Endothelial cell of umbilical vein (primary cell): Measurements from ENCODE around the gene KHDRBS1. TPM values are rescaled to one million over a fixed set of nuclear protein-coding genes. Genes with fewer than 3 reads are reported as not detected.

Experiments
- BruUV-seq: library from RNA; stranded (reverse); fragments of 400-500 nt; replicated peaks from 2 replicates; lab custom pipeline; 2021; lab: Mats Ljungman, UMichigan
- CTCF ChIA-PET: fragments of 300-600, 350-600 bp; sonication (Branson Sonifier 250); formaldehyde crosslinking; loops from one replicate; lab custom pipeline; 2021; ENCODE audit warnings: antibody characterized with exemption, inconsistent platforms; lab: Charles Lee
- POLR2A ChIA-PET: fragments of 300-600, 350-600 bp; sonication (Branson Sonifier 250); formaldehyde crosslinking; loops from one replicate; lab custom pipeline; 2021; ENCODE audit warnings: antibody characterized with exemption, inconsistent platforms; lab: Charles Lee
- DNase-seq: peaks from one replicate; pipeline ENCODE4 v3.0.0-alpha.2; 2011; ENCODE audit warnings: low read depth, low spot score
- FAIRE-seq: peaks from 2 replicates; lab custom pipeline; 2011; peaks lifted over from hg19 to GRCh38; lab: Jason Lieb, UNC
- H2AFZ ChIP-seq: 2 replicates; pipeline ENCODE4 v1.6.0; 2012; ENCODE audit warnings: low read depth, low read length, control low read depth, inconsistent platforms
- H3K27ac ChIP-seq: 2 replicates; pipeline ENCODE4 v1.5.1; 2011; ENCODE audit warnings: low read depth, mild to moderate bottlenecking, control low read depth, low read length, moderate library complexity; ENCODE audit not compliant: insufficient read depth
- H3K27me3 ChIP-seq, 2 experiments: 2 replicates each; pipeline versions ENCODE4 v1.6.0 to v1.6.1; 2011; ENCODE audit warnings: low read length in 2 of 2, mixed read lengths in 1 of 2; ENCODE audit not compliant: control insufficient read depth in 2 of 2, insufficient read depth in 2 of 2
- H3K36me3 ChIP-seq, 2 experiments: 2 replicates in 1 of 2; 3 replicates in 1 of 2; pipeline ENCODE4 v1.5.1; 2011; ENCODE audit warnings: low read length in 2 of 2, mild to moderate bottlenecking in 1 of 2, moderate library complexity in 1 of 2; ENCODE audit not compliant: control insufficient read depth in 2 of 2, insufficient read depth in 2 of 2; ENCODE audit errors: extremely low read depth in 1 of 2
- H3K4me1 ChIP-seq: 3 replicates; pipeline ENCODE4 v1.5.1; 2011; ENCODE audit warnings: mild to moderate bottlenecking, low read length; ENCODE audit not compliant: control insufficient read depth, insufficient read depth; ENCODE audit errors: extremely low read depth
- H3K4me2 ChIP-seq: 2 replicates; pipeline ENCODE4 v1.6.1; 2011; ENCODE audit warnings: low read length, control low read depth, mixed read lengths; ENCODE audit not compliant: insufficient read depth
- H3K4me3 ChIP-seq, 3 experiments: fragments of 200-600 bp in 1 of 3; sonication (generic), shearing (Covaris generic) in 1 of 3; replicated peaks in 1 of 3; 2 replicates each; pipeline ENCODE4 v1.5.1; 2011 to 2016; ENCODE audit warnings: control low read depth in 3 of 3, low read length in 3 of 3, mild to moderate bottlenecking in 2 of 3, inconsistent platforms in 1 of 3, low read depth in 1 of 3, moderate library complexity in 1 of 3; ENCODE audit not compliant: insufficient read depth in 1 of 3
- H3K79me2 ChIP-seq: 2 replicates; pipeline ENCODE4 v1.6.0; 2012; ENCODE audit warnings: low read length, inconsistent platforms; ENCODE audit not compliant: control insufficient read depth, insufficient read depth
- H3K9ac ChIP-seq: replicated peaks from 2 replicates; pipeline ENCODE3; 2011; ENCODE audit warnings: low read length, control low read depth; ENCODE audit not compliant: insufficient read depth; ENCODE audit errors: extremely low read depth
- H3K9me1 ChIP-seq: replicated peaks from 3 replicates; pipeline ENCODE4 v1.6.0; 2011; ENCODE audit warnings: mild to moderate bottlenecking, low read length; ENCODE audit not compliant: control insufficient read depth, insufficient read depth; ENCODE audit errors: extremely low read depth
- H3K9me3 ChIP-seq: replicated peaks from 2 replicates; pipeline ENCODE4 v1.5.1; 2012; ENCODE audit warnings: low read length, inconsistent platforms; ENCODE audit not compliant: control insufficient read depth, insufficient read depth
- H4K20me1 ChIP-seq: replicated peaks from 2 replicates; pipeline ENCODE3; 2011; ENCODE audit warnings: mild to moderate bottlenecking, low read length; ENCODE audit not compliant: control insufficient read depth, insufficient read depth; ENCODE audit errors: extremely low read depth
- EZH2 ChIP-seq: IDR thresholded peaks from 2 replicates; pipeline ENCODE4 v1.6.1; 2012; ENCODE audit warnings: borderline replicate concordance, low read depth, mild to moderate bottlenecking, moderate library complexity, low read length, inconsistent platforms; ENCODE audit not compliant: severe bottlenecking
- FOS ChIP-seq: IDR thresholded peaks from 2 replicates; pipeline ENCODE4 v1.6.1; 2011; ENCODE audit warnings: mild to moderate bottlenecking, low read length, moderate library complexity, borderline replicate concordance; ENCODE audit not compliant: insufficient read depth
- GATA2 ChIP-seq: IDR thresholded peaks from 2 replicates; pipeline ENCODE4 v1.7.0; 2011; ENCODE audit warnings: low read depth, mild to moderate bottlenecking, moderate library complexity, mixed read lengths, low read length; ENCODE audit not compliant: insufficient read length, insufficient read depth
- JUN ChIP-seq: IDR thresholded peaks from 2 replicates; pipeline ENCODE4 v1.6.1; 2011; ENCODE audit warnings: borderline replicate concordance, low read depth; ENCODE audit not compliant: insufficient read length, insufficient read depth
- MYC ChIP-seq: IDR thresholded peaks from one replicate; pipeline ENCODE4 v1.6.1; 2011; ENCODE audit warnings: mild to moderate bottlenecking, low read depth, low read length
- POLR2A ChIP-seq: IDR thresholded peaks from 2 replicates; pipeline ENCODE4 v1.6.1; 2012; ENCODE audit warnings: low read depth, mild to moderate bottlenecking, control low read depth, low read length
- POLR2AphosphoS5 ChIP-seq: IDR thresholded peaks from 2 replicates; pipeline ENCODE4 v1.6.1; 2012; ENCODE audit warnings: low read depth, mild to moderate bottlenecking, control low read depth, low read length, moderate library complexity; ENCODE audit not compliant: insufficient read depth
- dilution Hi-C: fragments of 300-500 bp; cut with MboI; formaldehyde crosslinking; loops from one replicate; pipeline ENCODE4 v1.15.0; 2019; ENCODE audit warnings: low sequenced_read_pairs; ENCODE audit not compliant: extremely low pct_ligation_motif_present
- intact Hi-C: fragments of 100-400 bp; cut with micrococcal nuclease; formaldehyde crosslinking; loops from one replicate; pipeline ENCODE4 v1.10.0; 2022
- polyA plus RNA-seq, 4 experiments: library from polyadenylated mRNA; depleted of rRNA in 3 of 4; stranded (reverse) in 3 of 4; unstranded in 1 of 4; fragments of >200 nt; gene quantifications; 2 replicates each; pipeline versions ENCODE4 v1.2.1 to v1.2.3, GENCODE V29; 2011 to 2012; ENCODE audit warnings: missing spikeins in 1 of 4
- total RNA-seq: library from RNA; stranded (reverse); gene quantifications from 2 replicates; pipeline ENCODE4 v1.2.3, GENCODE V29; 2021
- TF ChIP-seq, protein P1 (sequence below), 2 donors: IDR thresholded peaks; 1 replicate in 1 of 2; 2 replicates in 1 of 2; pipeline ENCODE4 v1.5.1; 2011; ENCODE audit warnings: low read length in 2 of 2, mild to moderate bottlenecking in 2 of 2, moderate library complexity in 2 of 2, control low read depth in 1 of 2, inconsistent platforms in 1 of 2, low read depth in 1 of 2; ENCODE audit not compliant: insufficient read depth in 1 of 2; ENCODE audit errors: extremely low read depth in 1 of 2
- TF ChIP-seq, protein P2 (sequence below): IDR thresholded peaks from 2 replicates; pipeline ENCODE4 v1.6.1; 2011; ENCODE audit not compliant: insufficient read depth, insufficient read length

KHDRBS1 gene
- total and polyA plus RNA-seq, 2 donors (not counting 3 experiments of a cell fraction or from before 2014, with no cell fraction given), result 43.4 to 194 TPM

DNA sequence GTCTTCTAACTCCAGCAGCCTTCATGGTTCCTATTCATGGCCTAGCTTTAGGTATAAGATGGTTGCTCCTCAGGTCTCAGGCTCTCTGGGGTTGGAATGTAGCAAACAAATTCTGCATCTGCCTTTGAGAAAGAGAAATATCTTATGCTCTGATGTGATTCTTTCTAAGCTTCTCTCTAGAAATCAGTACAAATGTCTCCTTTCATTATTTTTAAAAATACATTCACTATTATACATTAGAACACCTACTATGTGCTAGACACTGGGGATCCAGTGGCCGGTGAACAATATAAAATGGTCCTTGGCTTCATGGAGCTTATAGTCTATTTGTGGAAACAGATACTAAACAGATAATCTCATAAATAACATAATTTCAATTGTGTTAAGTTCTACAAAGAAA lies 42.9 kb downstream of the KHDRBS1 start:
- FAIRE-seq (no peak), DNase-seq (no peak)
- Histone ChIP-seq H3K4me2 (no peak overlapping the region), H3K9me3 (no peaks in the 10 kb centered on the region), H3K9me1 (no peaks in the 10 kb centered on the region), H2AFZ (no peak overlapping the region), H3K79me2 (peaks cover 16% of the 10 kb centered on the region), H3K9ac (no peak overlapping the region), H4K20me1 (peaks cover 3% of the 10 kb centered on the region), H3K27ac (no peak overlapping the region), H3K4me3 (no peak overlapping the region), H3K27me3 (no peaks in the 10 kb centered on the region), H3K4me1 (no peaks in the 10 kb centered on the region), H3K36me3 (peaks cover 38 to 45% of the 10 kb centered on the region in 2 experiments)
- intact Hi-C loops, result no loop called here
- CTCF ChIA-PET, result interaction anchor here (1.5 to 1.9 kb wide), 3 partner anchors 10 to 21 kb away, joined by 3 to 5 read pairs (median 4); no protein-coding TSS in a partner anchor
- TF ChIP-seq MYC (no peak), POLR2A (no peak), GATA2 (no peak), POLR2AphosphoS5 (no peak), FOS (no peak), JUN (no peak), EZH2 (no peak)
- TF ChIP-seq, protein P1, sequence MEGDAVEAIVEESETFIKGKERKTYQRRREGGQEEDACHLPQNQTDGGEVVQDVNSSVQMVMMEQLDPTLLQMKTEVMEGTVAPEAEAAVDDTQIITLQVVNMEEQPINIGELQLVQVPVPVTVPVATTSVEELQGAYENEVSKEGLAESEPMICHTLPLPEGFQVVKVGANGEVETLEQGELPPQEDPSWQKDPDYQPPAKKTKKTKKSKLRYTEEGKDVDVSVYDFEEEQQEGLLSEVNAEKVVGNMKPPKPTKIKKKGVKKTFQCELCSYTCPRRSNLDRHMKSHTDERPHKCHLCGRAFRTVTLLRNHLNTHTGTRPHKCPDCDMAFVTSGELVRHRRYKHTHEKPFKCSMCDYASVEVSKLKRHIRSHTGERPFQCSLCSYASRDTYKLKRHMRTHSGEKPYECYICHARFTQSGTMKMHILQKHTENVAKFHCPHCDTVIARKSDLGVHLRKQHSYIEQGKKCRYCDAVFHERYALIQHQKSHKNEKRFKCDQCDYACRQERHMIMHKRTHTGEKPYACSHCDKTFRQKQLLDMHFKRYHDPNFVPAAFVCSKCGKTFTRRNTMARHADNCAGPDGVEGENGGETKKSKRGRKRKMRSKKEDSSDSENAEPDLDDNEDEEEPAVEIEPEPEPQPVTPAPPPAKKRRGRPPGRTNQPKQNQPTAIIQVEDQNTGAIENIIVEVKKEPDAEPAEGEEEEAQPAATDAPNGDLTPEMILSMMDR (IDR thresholded peaks at IDR 0.05; ENCODE audit: extremely low read depth in 1 of 2, insufficient read depth in 1 of 2, low read depth in 1 of 2, low read length in 2 of 2), result no peak
- TF ChIP-seq, protein P2, sequence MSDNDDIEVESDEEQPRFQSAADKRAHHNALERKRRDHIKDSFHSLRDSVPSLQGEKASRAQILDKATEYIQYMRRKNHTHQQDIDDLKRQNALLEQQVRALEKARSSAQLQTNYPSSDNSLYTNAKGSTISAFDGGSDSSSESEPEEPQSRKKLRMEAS, result no peak
- dilution Hi-C loops, result no loop called here
- POLR2A ChIA-PET, result interaction anchor here (0.6 kb wide), 1 partner anchor 8 kb away, joined by 3 read pairs; no protein-coding TSS in a partner anchor
- no TSS peak for BruUV-seq
